ENCODE measurements around the gene TMIGD2. TPM values are rescaled to one million over a fixed set of nuclear protein-coding genes. Genes with fewer than 3 reads are reported as not detected.
"Not testable (repeated sequence)": the region's sequence is repeated elsewhere in the genome, so short reads cannot be mapped to it uniquely, and the experiment has no call there.

The TMIGD2 gene
- 0.85 TPM for total RNA-seq

GRCh38 chr19:4302243-4302640 lies at the start of gene TMIGD2:
Gene TMIGD2 (minus strand): TSS chr19:4302389. CDS start chr19:4302385, 4 bp downstream.
- ATAC-seq = no peak
- no peak for DNase-seq (ENCODE audit: low spot score)
- intact Hi-C loops (cut with DNase I) = no loop called here

- ATAC-seq = no peak
- intact Hi-C loops (cut with DNase I) = no loop called here
- DNase-seq (ENCODE audit: low spot score) = no peak
Measured at GRCh38 chr19:4350726-4351125, 48.5 kb upstream of the TMIGD2 start.

GRCh38 chr19:4350111-4350510 lies 47.9 kb upstream of the TMIGD2 start:
- no peak for DNase-seq (ENCODE audit: low spot score)
- ATAC-seq = no peak
- intact Hi-C loops (cut with DNase I) = no loop called here

- intact Hi-C loops (cut with DNase I); ATAC-seq; DNase-seq (ENCODE audit: low spot score): not testable (repeated sequence)
Measured at GRCh38 chr19:4349225-4349624, 47.0 kb upstream of the TMIGD2 start.

GRCh38 chr19:4347521-4347920 lies 45.3 kb upstream of the TMIGD2 start:
- no peak for ATAC-seq
- intact Hi-C loops (cut with DNase I) = no loop called here
- no peak for DNase-seq (ENCODE audit: low spot score)

- ATAC-seq = no peak
- intact Hi-C loops (cut with DNase I) = no loop called here
- DNase-seq (ENCODE audit: low spot score) = no peak
Measured at GRCh38 chr19:4346020-4346383, 43.8 kb upstream of the TMIGD2 start.

GRCh38 chr19:4345342-4346019 lies 43.3 kb upstream of the TMIGD2 start:
- no peak for ATAC-seq
- DNase-seq (ENCODE audit: low spot score) = no peak
- intact Hi-C loops (cut with DNase I) = no loop called here

- ATAC-seq = peak; percentile 92
- intact Hi-C loops (cut with DNase I) = no loop called here
- DNase-seq (ENCODE audit: low spot score) = peak; percentile 97
Measured at GRCh38 chr19:4343370-4344307, 41.5 kb upstream of the TMIGD2 start, which contains the start of gene MPND. Gene MPND (plus strand): TSS chr19:4343562. CDS start chr19:4343594, 32 bp downstream.

- intact Hi-C loops (cut with DNase I) = no loop called here
- peak; percentile 97 for ATAC-seq
- DNase-seq (ENCODE audit: low spot score) = peak; percentile 95
Measured at GRCh38 chr19:4342615-4343369, 40.6 kb upstream of the TMIGD2 start.

- ATAC-seq (peak; percentile 38), DNase-seq (ENCODE audit: low spot score) (no peak)
- intact Hi-C loops (cut with DNase I) = no loop called here
Measured at GRCh38 chr19:4342314-4342614, 40.1 kb upstream of the TMIGD2 start.

GRCh38 chr19:4338441-4339355 lies 36.5 kb upstream of the TMIGD2 start, which contains the start of gene STAP2:
Gene STAP2 (minus strand): TSS chr19:4338827. CDS start chr19:4338753, 74 bp downstream.
- intact Hi-C loops (cut with DNase I) = no loop called here
- DNase-seq (ENCODE audit: low spot score) (no peak), ATAC-seq (no peak)

GRCh38 chr19:4337906-4338440 lies 35.8 kb upstream of the TMIGD2 start:
- ATAC-seq (no peak), DNase-seq (ENCODE audit: low spot score) (no peak)
- intact Hi-C loops (cut with DNase I) = no loop called here

GRCh38 chr19:4334929-4335570 lies 32.9 kb upstream of the TMIGD2 start:
- DNase-seq (ENCODE audit: low spot score) = no peak
- intact Hi-C loops (cut with DNase I) = no loop called here
- no peak for ATAC-seq

GRCh38 chr19:4329858-4330257 lies 27.7 kb upstream of the TMIGD2 start:
- no peak for DNase-seq (ENCODE audit: low spot score)
- intact Hi-C loops (cut with DNase I) = no loop called here
- ATAC-seq = no peak

GRCh38 chr19:4328991-4329681 lies 26.9 kb upstream of the TMIGD2 start:
- intact Hi-C loops (cut with DNase I); DNase-seq (ENCODE audit: low spot score); ATAC-seq: not testable (repeated sequence)

- ATAC-seq (peak; percentile 96), DNase-seq (ENCODE audit: low spot score) (peak; percentile 97)
- intact Hi-C loops (cut with DNase I) = no loop called here
Measured at GRCh38 chr19:4328243-4328990, 26.2 kb upstream of the TMIGD2 start.

GRCh38 chr19:4327877-4328242 lies 25.7 kb upstream of the TMIGD2 start:
- intact Hi-C loops (cut with DNase I) = no loop called here
- ATAC-seq (no peak), DNase-seq (ENCODE audit: low spot score) (no peak)

Measured in sciatic nerve (tissue), 2 donors.